LNCaP clone FGC (cell line): ENCODE results near the gene PIGH.
A peak's percentile ranks its signal among the peaks of the same experiment; 100 is the strongest.
"Not testable (repeated sequence)": the region's sequence is repeated elsewhere in the genome, so short reads cannot be mapped to it uniquely, and the experiment has no call there.

Experiments used
- DNase-seq: peaks from one replicate; pipeline ENCODE4 v3.0.0-alpha.2; 2011; ENCODE audit warnings: low read depth
- H3K4me3 ChIP-seq: 2 replicates; pipeline ENCODE4 v1.5.1; 2011; ENCODE audit warnings: mild to moderate bottlenecking, low read depth, low read length, control low read depth
- CTCF ChIP-seq: IDR thresholded peaks from 2 replicates; pipeline ENCODE4 v1.5.1; 2012; ENCODE audit warnings: mild to moderate bottlenecking; ENCODE audit not compliant: control insufficient read depth, insufficient read depth; ENCODE audit errors: extremely low read depth

PIGH gene

GRCh38 chr14:67553547-67553946, 46.5 kb downstream of the PIGH start:
- TF ChIP-seq CTCF: no peak
- H3K4me3 ChIP-seq: no peak overlapping the region
- DNase-seq: no peak

- no peak for DNase-seq
- TF ChIP-seq CTCF: no peak
- no peak overlapping the region for H3K4me3 ChIP-seq
Measured at GRCh38 chr14:67551940-67552339, 48.1 kb downstream of the PIGH start.

- no peak overlapping the region for H3K4me3 ChIP-seq
- TF ChIP-seq CTCF: no peak
- peak; percentile 96 for DNase-seq
Measured at GRCh38 chr14:67551123-67551522, 48.9 kb downstream of the PIGH start.

- no peak for DNase-seq
- H3K4me3 ChIP-seq: no peak overlapping the region
- no peak for TF ChIP-seq CTCF
Measured at GRCh38 chr14:67549734-67550133, 50.3 kb downstream of the PIGH start.

- TF ChIP-seq CTCF: no peak
- DNase-seq: peak; percentile 91
- H3K4me3 ChIP-seq: no peak overlapping the region
Measured at GRCh38 chr14:67547224-67547780, 52.8 kb downstream of the PIGH start.

GRCh38 chr14:67544590-67544989, 55.5 kb downstream of the PIGH start:
- no peak overlapping the region for H3K4me3 ChIP-seq
- no peak for TF ChIP-seq CTCF
- DNase-seq: no peak

GRCh38 chr14:67542620-67543019, 57.4 kb downstream of the PIGH start:
- not testable (repeated sequence) for H3K4me3 ChIP-seq, DNase-seq
